NCI-H82 (cell line): ENCODE measurements around the gene OTULIN.

Source experiments
- DNase-seq: peaks from one replicate; lab custom pipeline; 2025; lab: John Stamatoyannopoulos, UW

The OTULIN gene

DNA sequence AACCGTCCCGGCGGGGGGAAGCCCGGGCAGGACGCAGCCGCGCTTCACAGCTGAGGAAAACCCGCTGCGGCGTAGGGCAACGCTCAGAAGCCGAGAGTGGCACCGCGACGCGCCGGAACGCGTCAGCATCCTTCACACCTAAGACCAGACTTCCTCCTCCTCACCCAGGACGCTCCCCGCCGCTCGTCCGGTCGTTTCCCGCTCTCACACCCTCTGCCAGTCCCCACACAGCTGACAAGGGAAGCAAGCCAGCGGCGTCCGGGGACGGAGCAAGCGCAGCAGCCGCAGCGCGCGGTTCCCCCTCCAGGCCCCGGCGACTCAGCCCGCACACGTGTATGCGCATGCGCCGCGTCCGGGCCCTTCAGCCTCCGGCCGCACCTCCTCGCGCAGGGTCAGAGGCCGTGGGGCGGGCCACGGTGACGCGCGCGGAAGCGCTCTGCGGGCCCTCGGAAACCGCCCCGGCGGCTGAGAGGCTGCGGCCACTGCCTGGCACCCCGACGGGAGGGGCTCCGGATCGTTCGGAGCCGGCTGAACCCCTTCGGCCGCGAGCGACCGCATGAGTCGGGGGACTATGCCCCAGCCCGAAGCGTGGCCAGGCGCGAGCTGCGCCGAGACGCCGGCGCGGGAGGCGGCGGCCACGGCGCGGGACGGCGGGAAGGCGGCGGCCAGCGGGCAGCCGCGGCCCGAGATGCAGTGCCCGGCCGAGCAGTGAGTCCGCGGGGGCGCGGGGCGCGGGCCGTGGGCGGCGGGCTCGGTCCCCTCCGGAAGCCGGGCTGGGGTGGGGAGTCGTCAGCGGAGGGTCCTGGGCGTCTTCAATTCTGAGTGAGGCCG lies at the start of gene OTULIN:
OTULIN (plus strand) TSS at position 449 of the 831 bp plus-strand sequence; CDS start at position 557, 108 bp downstream.
- DNase-seq: peak; percentile 89

DNA sequence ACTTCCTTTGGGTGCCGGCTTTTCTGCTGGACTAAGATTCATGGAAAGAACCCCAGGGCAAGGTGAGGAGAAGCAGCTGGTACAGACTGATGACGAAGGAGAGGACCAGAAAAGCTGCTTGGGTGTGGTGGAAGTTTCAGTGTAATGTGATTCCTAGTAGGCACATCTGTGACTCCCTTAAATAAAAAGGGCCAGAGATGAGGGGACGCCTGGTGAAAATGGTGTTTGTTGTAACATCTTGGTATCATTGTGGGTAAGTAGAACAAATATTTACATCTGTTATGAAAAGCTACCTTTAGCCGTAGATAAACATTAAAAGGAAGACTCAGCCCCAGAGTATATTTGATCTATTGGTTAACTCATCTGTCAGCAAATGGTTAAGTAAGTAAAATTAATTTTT lies 49.2 kb upstream of the OTULIN start:
- no peak for DNase-seq

DNA sequence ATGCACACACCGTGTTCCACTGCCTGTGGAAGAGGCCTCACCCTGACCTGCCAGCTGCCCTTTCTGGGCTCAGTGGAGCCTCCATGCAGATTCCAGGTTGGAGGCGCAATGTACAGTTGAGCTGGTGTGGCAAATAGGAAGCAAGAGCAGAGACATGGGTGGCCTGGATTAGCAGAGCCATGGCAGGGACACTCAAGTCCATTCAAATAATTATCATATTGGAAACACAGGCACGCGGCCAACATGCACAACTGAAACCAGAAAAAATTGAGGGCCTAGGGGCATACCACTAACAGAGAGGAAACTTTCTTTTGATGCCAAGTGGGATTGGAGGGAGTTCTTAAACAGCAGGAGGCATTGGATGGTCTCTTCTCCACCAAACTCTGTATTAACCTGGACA lies 47.1 kb upstream of the OTULIN start:
- DNase-seq: no peak

DNA sequence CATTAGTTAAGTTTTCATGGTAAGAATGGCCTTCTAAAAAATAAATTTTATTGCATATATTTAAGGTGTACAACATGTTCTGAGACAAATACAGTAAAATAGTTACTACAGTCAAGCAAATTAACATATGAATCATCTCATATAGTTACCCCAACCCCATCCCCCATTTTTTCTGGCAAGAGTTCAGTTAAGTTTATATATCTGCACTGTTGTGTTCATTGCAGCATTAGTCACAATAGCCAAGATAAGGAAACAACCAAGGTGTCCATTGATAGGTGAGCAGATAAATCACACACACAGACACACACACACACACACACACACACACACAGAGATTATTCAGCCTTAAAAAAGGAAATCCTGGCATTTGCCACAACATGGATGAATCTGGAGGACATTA lies 37.2 kb upstream of the OTULIN start:
- no peak for DNase-seq

DNA sequence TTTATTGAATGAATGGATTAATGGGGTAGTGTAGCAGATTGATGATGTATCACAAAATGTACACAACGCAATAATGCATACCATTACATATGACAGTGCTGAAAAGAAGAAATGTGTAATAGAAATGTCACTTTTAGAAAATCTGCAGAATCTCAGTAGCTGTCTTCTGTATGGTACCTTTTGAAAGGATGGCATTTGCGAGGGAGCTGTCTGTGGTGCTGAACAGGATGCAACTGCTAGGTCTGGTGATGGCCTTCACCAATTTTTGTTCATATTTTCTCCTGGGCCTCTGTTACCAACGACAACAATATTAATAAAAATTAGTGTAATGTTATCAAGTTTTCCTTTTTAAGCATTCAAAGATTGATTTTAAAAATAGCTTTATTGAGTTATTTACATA lies 36.2 kb upstream of the OTULIN start:
- DNase-seq: no peak

DNA sequence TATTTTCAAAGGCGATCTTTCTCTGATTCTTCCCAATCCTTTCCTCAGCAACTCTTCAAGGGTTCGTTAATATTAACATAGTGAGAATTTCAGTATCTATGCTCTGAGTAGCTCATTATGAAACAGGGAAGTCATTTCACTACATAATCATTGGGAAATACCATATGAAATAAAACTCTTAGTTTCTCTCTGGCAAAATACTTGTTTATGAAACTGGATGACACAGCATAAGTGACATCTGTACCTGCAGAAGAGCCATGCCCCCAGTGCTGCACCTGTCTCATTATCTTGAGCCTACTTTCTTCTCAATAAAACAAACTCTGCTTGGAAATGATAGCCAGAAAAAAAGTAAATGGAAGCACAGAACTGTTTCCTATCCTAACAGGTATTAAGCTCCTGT lies 33.8 kb upstream of the OTULIN start:
- no peak for DNase-seq

DNA sequence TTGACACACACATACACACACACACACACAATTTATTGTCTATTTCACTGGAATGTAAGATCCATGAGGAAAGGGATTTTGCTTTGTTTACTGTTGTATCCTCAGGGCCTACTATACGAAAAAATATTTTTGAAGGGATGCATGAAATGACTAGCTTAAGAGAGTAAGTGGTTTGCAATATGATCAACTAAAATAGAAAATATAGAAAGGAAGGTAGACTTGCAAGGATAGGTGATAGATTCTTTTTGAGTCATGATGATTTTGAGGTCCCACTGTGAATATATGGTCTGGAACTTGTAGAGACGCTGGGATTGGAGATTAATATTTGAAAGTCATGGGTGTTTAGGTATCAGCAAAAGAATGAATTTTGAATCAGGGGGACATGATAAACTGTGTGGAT lies 28.9 kb upstream of the OTULIN start:
- DNase-seq: no peak

DNA sequence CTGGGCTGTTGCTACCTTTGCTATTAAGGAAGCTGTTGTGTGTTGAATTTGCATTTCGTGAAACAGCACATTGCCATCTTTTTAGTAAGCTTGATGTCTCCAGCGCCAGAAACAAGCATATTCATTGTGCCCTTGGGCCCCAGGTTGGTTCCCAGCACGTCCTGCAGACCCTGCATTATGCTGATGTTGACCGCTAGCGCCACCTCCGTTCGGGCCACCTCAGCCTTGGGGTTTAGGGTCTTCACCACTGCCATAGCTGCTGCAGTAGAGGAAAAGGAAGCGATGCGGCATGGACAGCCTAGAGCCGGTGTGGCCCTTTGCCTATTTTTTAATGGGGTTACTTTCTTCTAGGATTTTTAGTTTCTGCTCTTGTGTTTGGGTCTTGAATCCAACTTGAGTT lies 23.8 kb upstream of the OTULIN start:
- no peak for DNase-seq

DNA sequence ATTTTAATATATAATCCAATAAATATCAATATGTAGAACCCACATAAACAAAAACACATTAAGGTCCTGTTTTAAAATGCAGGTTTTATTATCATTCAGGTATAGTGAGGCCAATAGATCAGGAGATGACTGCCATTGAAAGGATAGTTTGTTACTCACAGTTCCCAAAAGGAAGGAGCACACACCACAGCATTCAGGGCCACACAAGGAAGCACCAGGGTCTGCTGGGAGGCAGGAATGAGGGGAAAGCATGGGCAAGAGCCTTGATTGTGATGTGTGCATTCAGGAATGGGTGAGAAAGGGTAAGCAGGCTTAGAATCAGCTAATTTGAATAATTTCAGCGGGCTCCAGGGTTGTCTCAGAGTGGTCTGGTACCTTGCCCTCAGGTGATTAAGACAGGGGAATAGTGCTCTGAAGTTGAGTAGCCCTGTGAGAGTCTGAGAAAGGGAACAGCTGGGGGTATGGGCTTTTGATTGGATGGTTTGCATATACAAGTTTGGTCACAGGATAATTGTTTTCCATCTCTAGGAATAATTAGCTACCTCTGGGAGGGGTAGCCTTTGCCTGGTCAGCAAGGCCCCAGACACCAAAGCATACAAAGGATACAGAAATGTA lies 19.8 kb upstream of the OTULIN start:
- DNase-seq: no peak

DNA sequence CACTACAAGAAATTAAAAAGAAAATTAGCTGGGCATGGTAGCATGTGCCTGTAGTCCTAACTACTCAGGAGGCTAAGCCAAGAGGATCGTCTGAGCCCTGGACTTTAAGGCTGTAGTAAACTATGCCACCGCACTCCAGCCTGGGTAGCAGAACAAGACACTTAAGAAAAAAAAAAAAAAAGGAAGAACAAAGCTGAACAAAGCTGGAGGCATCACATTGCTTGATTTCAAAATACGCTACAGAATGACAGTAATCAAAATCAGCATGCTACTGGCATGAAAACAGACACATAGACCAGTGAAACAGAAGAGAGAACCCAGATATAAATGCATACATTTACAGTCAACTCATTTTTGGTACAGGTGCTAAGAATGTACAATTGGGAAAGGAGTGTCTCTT lies 14.5 kb upstream of the OTULIN start:
- no peak for DNase-seq

DNA sequence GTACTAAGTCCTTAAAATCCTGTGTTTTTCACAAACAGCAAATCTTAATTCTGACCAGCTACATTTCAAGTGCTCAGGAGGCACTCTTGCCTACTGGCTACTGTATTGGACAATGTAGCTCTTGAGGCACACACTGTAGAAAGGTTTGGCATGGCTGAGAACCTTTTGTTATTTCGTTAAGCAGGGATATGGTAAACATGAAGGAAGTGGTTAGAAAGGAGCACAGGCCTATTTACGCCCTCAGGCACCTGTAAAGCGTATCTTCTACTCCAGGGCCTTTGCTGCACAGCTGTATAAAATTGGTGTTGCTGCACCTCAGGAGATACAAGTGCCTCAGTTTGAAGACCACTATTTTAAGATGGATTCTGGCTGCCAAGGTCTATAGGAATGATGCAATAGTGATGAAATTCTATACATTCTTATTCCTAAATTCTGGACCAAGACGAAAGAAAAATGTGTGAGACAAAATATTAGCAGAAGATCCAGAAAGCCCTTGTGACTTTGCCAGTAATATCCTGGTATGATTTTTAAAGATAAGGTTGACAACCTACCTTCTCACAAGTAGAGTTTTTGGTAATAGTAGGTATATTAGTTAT lies 9.3 kb upstream of the OTULIN start:
- no peak for DNase-seq

DNA sequence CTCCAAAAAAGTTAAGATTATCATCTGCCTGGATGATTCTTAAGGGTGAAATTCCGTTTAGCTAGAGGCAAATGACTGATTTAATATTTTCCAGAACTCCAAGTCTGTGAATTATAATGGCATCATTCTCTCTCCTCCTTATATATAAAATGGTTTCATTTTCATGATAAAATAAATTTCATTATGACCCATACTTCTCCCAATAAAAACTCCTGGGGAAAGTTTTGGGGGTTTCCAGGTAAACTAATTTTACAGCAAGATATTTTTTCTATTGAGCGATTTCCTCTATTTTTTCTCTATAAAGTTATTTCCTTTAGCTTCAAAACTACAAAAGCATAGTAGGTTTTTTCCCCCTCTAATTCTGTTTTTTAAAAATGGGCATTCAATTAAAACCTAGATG lies 7.6 kb upstream of the OTULIN start:
- DNase-seq: no peak

DNA sequence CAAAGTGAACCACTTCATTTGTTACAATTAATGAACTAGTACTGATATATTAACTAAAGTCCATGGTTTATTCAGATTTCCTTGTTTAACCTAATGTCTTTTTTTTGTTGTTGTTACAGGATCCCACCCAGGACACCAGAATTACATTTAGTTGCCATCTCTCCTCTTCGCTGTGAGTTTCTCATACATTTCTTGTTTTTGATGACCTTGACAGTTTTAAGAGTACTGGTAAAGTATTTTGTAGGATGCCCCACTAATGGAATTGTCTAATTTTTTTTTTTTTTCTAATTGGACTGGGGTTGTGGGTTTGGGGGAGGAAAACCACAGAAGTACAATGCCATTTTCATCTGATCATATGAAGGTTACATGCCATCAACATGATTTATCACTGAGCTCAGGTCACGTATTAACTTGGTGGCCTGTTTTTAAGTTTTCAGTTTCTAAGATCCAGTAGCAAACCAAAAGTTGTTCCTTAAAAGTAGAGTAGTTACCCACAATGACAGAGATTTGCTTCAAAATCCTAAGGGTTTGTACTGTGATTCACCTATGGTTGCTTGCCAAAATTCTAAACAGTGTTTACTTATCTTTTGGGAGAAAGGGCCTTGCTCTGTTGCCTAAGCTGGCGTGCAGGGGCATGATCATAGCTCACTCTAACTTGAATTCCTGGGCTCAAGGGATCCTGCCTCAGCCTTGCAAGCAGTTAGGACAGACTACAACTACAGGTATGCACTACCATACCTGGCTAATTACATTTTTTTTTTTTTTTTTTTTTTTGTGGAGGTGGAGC lies 4.5 kb upstream of the OTULIN start:
- no peak for DNase-seq

DNA sequence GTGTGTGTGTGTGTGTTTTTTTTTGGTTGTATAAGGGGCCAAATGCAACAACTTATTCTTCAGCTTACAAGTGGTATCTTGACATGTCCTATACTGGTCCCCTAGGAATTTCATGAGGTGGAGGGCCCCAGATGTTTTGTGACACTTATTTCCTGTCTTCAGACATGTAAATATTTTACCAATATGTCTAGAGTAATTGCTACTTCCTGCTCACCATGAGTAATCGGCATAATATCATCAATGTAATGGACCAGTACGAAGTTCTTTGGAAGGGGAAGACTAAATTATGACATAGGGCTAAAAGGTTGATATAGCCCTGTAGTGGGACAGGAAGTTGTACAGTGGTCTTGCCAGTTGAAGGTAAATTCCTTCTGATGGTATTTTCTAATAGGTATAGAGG lies 3.7 kb upstream of the OTULIN start:
- no peak for DNase-seq

DNA sequence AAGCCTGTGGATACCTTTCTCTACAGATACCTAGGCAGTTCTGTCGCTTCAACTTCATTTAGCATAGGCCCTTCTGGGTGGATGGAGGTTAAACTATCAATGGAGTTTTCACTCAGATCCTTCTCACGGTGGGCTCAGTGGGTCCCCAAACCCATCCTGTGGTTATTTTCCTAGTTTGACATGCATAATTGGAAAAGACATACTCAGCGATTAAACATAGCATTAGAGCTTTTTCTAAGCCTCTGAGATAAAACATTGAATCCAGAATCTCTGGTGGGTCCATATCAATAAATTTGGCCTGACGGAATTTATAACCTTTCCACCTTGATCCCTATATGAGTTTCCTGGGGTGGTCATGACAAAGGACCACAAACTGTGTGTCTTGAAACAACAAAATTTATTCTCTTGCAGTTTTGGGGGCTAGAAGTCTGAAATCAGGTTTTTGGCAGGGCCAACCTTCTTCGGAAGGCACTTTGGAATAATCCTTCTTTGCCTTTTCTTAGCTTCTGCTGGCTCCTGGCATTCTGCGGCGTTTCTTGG lies 1.7 kb upstream of the OTULIN start:
- no peak for DNase-seq

DNA sequence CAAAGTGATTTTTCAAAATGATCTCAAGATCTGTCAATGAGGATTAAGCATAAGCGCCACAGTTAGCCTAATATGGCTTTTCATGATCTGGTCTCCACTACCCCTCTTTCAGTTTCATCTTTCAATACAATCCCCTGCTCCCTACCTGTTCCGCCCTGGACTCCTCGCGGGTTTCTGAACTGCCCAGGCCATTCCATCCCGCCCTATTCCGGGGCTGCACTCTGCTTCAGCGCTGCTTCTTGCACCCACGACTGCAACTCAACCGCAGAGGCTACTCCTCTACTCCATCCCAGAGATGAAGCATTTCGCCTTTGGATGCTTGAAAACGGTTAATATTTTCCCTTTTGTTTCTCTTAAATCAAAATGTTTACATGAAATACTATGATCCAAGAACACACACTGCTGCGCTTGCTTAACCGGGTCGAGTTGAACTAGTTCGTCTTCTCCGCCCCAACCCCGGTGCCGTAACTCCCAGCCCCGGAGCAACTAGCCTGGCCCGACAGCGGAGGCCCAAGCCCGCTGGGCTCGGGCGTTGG lies 716 bp upstream of the OTULIN start:
- peak; percentile 22 for DNase-seq

DNA sequence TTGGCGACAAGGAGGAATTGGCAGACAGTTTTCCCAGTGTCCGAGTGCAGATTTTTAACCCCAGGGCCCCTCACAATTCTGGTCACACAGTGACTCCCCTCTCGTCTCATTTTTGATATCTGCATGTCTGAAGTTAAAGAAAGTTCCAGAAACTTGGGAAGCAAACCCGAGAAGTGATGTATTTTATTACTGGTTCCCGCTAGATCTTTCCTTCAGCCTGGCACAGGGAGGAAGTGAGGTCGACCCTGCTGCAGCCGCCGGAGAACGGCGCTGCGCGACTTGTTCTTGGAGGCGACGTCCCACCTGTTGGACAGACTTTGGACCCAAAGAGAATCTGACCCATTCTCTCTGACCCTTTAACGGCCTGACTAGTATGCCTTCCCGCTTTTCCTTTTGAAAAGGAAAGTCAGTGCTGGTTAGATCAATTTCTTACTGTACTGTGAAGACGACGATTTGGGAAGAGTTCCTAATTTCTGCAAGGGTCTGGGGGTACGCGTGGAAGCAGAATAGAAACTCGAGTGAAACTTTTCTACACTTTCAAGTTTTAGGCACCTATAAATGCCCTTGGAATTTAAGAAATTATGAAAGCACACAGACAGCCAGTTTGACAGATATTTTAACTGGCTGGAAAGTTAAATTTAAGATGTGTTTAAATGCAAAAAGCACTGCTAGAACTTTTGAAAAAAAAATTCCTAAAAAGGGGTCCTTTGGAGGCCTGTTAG lies 744 bp downstream of the OTULIN start:
- DNase-seq: peak; percentile 45

DNA sequence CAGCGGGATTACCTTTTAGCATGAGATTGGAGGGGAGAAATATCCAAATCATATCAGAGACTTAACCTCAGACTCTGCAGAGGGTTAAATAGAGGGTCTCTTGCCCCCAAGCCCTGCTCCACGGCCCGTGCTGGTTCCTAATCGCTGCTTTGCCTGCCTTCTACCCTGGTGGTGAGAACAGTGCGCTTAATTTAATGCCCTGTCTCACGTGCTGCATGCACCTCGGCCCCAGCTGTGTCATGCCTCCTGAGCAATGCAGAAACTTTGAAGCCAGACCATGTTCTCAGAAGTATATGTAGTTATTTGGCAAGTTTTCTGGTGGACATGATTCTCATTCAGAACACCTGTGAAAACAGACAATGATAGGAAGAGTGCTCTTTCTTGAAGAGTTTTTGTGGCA lies 1.4 kb downstream of the OTULIN start:
- DNase-seq: peak; percentile 43

DNA sequence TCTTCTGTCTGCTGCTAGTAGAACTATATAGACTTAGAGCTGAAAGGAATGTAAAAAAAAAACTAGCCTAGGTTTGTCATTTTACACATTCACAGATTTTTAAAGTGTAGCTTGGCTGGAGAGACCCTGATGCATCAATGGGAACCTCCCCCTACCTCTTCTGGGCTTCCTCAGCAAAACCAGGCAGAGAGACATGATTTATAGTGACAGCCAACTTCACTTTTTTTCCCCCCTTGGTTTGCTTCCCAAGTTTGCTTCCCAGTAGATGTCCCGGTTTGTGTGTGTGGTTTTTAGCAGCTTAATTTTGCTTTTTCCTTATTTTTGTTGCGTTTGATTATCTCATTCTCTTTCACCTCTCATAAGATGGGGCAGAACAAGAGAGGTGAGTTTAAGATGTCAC lies 1.8 kb downstream of the OTULIN start:
- DNase-seq: no peak

DNA sequence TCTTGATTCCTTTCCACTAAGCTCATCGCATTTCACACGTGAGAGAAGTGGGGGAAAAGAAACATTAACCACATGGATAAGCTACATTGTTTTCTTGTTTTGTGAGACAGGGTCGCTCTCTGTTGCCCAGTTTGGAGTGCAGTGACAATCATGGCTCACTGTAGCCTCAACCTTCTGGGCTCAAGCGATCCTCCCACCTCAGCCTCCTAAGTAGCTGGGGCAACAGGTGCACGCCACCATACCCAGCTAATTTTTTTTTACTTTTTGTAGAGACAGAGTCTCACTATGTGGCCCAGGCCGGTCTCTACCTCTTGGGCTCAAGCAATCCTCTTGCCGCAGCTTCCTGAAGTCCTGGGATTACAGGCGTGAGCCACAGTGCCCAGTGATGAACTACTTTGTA lies 2.8 kb downstream of the OTULIN start:
- DNase-seq: no peak

DNA sequence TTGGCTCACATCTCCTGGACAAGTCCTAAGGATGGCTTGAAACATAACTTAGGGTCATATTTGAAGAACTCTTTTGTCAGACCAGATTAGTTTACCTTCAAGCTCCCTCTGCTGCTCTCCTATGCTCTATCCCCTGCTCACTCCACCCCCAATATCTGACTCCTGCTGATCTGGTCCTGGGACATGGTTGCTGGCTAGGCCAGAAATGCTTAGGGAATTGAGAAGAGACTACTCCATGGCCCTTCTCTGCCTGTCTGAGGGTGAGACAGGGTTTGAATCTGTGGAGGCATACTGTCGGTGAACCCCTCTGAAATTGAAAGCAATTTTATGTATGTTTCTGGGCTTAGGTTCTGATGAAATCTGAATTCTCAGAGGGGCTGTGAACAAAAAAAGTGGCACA lies 3.3 kb downstream of the OTULIN start:
- no peak for DNase-seq
